Body of pancreas (tissue), 4 donors: ENCODE data around the gene VTN.

Experiments
- CTCF ChIP-seq, 7 experiments: fragments of 450-650 bp in 4 of 7; fragments of 200-600 bp in 3 of 7; sonication (generic) in 3 of 7; IDR thresholded peaks; one replicate each; pipeline ENCODE4 v1.5.1; 2016 to 2019; ENCODE audit warnings: antibody characterized with exemption in 7 of 7
- POLR2A ChIP-seq, 3 donors: fragments of 450-650 bp; IDR thresholded peaks; one replicate each; pipeline ENCODE4 v1.6.1; 2016; ENCODE audit warnings: antibody characterized with exemption in 3 of 3, mild to moderate bottlenecking in 2 of 3

- TF ChIP-seq POLR2A (IDR thresholded peaks at IDR 0.05) (no peak), CTCF (IDR thresholded peaks at IDR 0.05) (no peak)
These were observed 448 bp downstream of the VTN start for GRCh38 chr17:28369684-28370034.
